ENCODE results near the gene WNK2. TPM values are rescaled to one million over a fixed set of nuclear protein-coding genes. Genes with fewer than 3 reads are reported as not detected.

Gene WNK2
- total RNA-seq, 8 experiments from 2014 or later = 0.77 to 34.3 (median 19.2) TPM

GRCh38 chr9:93149361-93149760 is 34.6 kb upstream of the WNK2 start:
- no peaks in the 10 kb centered on the region for H3K4me1 ChIP-seq (replicated peaks in 1 of 2)
- ATAC-seq (replicated peaks in 6 of 8) = peak in 1 of 8 experiments; percentile 57
- 0 to 100% (median 65%) methylated on average over 1 of the region's 1 CpG; no CpG with 5 or more reads in 2 of the 10 experiments for WGBS, 10 experiments
- in situ Hi-C loops (cut with MboI; ENCODE audit: low pct_unique_long_range_greater_than_20kb in 2 of 9, low sequenced_read_pairs in 9 of 9, unreplicated experiment in 9 of 9) = no loop called here
- no peak overlapping the region for H3K27ac ChIP-seq
- no peak overlapping the region for H3K4me3 ChIP-seq

DNA sequence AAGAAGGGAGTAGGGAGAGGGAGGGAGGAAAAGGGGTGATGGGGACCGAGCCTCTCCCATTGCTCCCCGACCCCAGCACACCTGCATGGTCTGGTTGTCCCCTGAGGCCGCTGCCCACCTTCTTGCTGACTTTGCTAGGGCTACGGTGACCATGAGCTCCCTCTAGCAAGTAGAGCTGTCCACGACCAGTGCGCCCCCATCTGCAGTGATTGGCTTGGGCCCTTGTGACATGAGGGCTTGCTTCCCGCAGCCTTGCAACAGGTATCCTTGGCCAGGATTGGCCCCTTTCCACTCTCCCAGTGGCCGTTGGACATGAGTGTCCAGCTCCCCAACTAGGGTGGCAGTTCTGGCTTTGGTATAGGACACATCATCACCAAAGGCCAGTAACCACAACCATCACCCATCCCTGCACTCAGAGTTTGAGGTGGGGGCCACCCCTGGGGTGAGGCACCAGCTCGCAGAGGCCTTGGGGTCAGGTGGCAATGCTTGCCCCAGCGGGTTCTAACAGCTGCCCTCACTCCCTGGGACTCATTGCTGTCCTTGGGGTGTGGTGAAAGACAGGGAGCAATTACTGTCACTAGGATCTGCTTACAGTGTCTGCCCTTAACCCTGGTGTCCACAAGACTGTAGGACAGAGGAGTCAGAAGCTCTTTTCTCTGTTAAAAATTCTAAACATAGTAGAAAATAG is 32.7 kb upstream of the WNK2 start:
- WGBS, 10 experiments = 51 to 90% (median 70%) methylated on average over 1 to 5 of the region's 10 CpGs; no CpG with 5 or more reads in 3 of the 10 experiments
- H3K27ac ChIP-seq = no peak overlapping the region
- in situ Hi-C loops (cut with MboI; ENCODE audit: low pct_unique_long_range_greater_than_20kb in 2 of 9, low sequenced_read_pairs in 9 of 9, unreplicated experiment in 9 of 9) = loop anchor here in 5 of 9 experiments (10.0 to 25.0 kb wide), 5 partner anchors 154 to 811 kb away; partner anchors contain the start of gene BARX1 (in 1 of the 5)
- H3K4me1 ChIP-seq (replicated peaks in 1 of 2) = no peaks in the 10 kb centered on the region
- no peak overlapping the region for H3K4me3 ChIP-seq
- ATAC-seq (replicated peaks in 6 of 8) = no peak

- Histone ChIP-seq H3K27ac (no peak overlapping the region), H3K4me3 (no peak overlapping the region), H3K4me1 (replicated peaks in 1 of 2) (no peaks in the 10 kb centered on the region)
- 43 to 100% (median 76%) methylated on average over 3 to 9 of the region's 14 CpGs; no CpG with 5 or more reads in 2 of the 10 experiments for whole genome bisulfite sequencing, 10 experiments
- in situ Hi-C loops (cut with MboI; ENCODE audit: low pct_unique_long_range_greater_than_20kb in 2 of 9, low sequenced_read_pairs in 9 of 9, unreplicated experiment in 9 of 9) = loop anchor here in 5 of 9 experiments (10.0 to 25.0 kb wide), 5 partner anchors 150 to 808 kb away; partner anchors contain the start of gene BARX1 (in 1 of the 5)
- peak; percentile 48 to 78 (median 64) for ATAC-seq (replicated peaks in 6 of 8)
Measured at GRCh38 chr9:93154293-93154903, 29.5 kb upstream of the WNK2 start.

DNA sequence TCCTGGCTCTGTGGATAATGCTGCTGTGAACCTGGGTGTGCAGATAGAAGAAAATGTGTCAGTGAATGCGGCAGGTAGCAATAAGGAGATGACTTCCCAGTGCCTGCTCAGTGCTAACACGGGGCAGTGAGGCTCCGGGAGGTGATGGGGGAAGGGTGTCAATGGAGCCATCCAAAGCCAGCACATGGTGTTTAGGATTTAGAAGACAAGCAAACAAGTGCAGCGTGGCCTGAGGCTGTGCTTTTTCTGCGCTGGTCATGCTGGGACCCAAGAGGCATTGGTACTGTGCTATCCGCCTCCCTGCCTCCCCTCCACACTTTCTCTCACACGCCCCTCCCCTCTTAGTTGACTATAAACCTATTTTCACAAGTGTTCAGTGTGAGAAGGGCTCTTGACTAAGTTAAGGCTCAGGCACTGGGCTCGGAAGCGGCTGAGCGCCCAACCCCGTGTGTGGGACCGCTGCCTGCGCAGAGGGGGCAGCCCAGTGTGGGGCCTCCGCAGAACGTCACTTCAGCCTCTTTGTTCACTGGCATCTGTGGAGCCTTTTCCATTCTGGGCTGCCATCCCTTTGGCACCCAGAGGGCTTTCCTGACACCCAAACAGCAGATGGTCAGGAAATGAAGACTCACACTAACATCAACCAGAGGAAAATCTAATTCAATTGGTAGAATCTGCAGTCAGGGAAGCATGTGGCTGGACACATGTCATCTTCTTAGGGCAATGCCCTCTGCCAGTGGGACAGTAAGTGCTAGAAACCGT is 28.0 kb upstream of the WNK2 start:
- no peak overlapping the region for H3K4me3 ChIP-seq
- in situ Hi-C loops (cut with MboI; ENCODE audit: low pct_unique_long_range_greater_than_20kb in 2 of 9, low sequenced_read_pairs in 9 of 9, unreplicated experiment in 9 of 9) = loop anchor here in 5 of 9 experiments (10.0 to 25.0 kb wide), 5 partner anchors 149 to 806 kb away; partner anchors contain the start of gene BARX1 (in 1 of the 5)
- ATAC-seq (replicated peaks in 6 of 8) = no peak
- H3K27ac ChIP-seq = no peak overlapping the region
- WGBS, 10 experiments = 33 to 97% (median 83%) methylated on average over 1 to 9 of the region's 16 CpGs; no CpG with 5 or more reads in 2 of the 10 experiments
- H3K4me1 ChIP-seq (replicated peaks in 1 of 2) = peaks cover 0 to 6% of the 10 kb centered on the region in 2 donors

DNA sequence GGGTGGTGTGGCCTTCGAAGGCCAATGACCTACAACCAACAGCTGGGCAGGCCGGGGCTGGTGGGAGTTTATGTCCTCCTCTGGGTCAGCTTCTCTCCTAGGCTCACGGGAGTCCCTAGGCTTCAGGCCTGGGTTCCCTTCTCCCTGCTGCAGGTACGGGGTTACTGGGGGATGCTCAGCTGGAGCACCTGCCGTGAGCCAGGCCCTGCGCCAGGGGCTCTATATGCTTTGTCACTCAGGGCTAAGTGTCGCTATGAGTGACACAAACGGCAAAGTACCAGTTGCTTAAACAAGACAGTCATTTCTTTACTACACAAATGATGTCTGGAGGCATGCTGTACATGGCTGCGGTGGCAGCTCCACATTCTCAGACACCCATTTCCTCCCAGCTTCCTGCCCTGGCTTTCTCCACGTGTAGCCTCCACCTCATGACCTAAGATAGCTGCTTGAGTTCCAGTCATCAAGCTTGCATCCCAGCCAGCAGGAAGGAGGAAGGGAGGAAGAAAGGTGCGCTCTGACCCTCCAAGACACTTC is 27.4 kb upstream of the WNK2 start:
- in situ Hi-C loops (cut with MboI; ENCODE audit: low pct_unique_long_range_greater_than_20kb in 2 of 9, low sequenced_read_pairs in 9 of 9, unreplicated experiment in 9 of 9) = loop anchor here in 5 of 9 experiments (10.0 to 25.0 kb wide), 5 partner anchors 148 to 806 kb away; partner anchors contain the start of gene BARX1 (in 1 of the 5)
- no peak overlapping the region for H3K27ac ChIP-seq
- H3K4me1 ChIP-seq (replicated peaks in 1 of 2) = peaks cover 0 to 6% of the 10 kb centered on the region in 2 donors
- 65 to 100% (median 87%) methylated on average over 1 to 7 of the region's 11 CpGs; no CpG with 5 or more reads in 1 of the 10 experiments for WGBS, 10 experiments
- H3K4me3 ChIP-seq = no peak overlapping the region
- ATAC-seq (replicated peaks in 6 of 8) = no peak

GRCh38 chr9:93159601-93160471 is 24.1 kb upstream of the WNK2 start:
- peaks cover 4 to 17% of the 10 kb centered on the region in 2 donors for H3K4me1 ChIP-seq (replicated peaks in 1 of 2)
- in situ Hi-C loops (cut with MboI; ENCODE audit: low pct_unique_long_range_greater_than_20kb in 2 of 9, low sequenced_read_pairs in 9 of 9, unreplicated experiment in 9 of 9) = loop anchor here in 7 of 9 experiments (10.0 to 25.0 kb wide), 5 partner anchors 145 to 802 kb away; partner anchors contain the start of gene BARX1 (in 1 of the 7)
- no peak overlapping the region for H3K27ac ChIP-seq
- no peak overlapping the region for H3K4me3 ChIP-seq
- 0 to 82% (median 23%) methylated on average over 1 to 6 of the region's 19 CpGs for whole genome bisulfite sequencing, 10 experiments
- peak; percentile 98 to 100 (median 99) for ATAC-seq (replicated peaks in 6 of 8)

DNA sequence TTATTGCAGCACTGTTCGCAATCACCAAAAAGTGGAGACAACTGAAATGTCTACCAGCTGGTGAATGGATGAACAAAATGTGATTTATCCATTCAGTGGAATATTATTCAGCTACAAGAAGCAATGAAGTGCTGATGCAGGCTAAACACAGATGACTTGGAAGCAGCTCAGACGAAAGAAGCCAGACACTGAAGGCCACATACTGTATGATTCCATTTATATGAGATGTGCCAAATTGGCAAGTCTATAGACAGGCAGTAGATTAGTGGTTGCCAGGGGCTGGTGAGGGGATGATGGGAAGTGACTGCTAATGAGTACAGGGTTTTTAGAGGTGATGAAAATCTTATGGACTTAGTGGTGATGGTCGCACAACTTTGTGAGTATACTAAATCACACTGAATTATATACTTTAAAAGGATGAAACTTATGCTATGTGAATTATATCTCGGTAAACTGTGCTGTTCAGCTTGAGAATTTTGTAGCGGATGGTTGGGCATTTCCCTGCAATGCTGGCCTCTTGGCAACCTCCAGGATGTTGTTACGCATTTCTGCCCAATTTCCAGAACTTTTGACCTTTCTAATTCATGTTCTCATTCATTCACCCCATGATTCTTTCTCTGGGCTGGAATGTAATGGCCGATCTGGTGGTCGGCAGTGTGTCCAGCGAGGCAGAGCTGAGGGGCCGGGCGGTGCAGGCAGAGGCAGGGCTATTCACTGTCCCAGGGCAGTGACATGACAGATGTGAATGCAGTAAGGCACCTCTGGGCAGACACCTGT is 22.0 kb upstream of the WNK2 start:
- Histone ChIP-seq H3K4me1 (replicated peaks in 1 of 2) (peaks cover 4 to 17% of the 10 kb centered on the region in 2 donors), H3K27ac (no peak overlapping the region), H3K4me3 (no peak overlapping the region)
- 9 to 80% (median 43%) methylated on average over 1 to 9 of the region's 11 CpGs for WGBS, 10 experiments
- in situ Hi-C loops (cut with MboI; ENCODE audit: low pct_unique_long_range_greater_than_20kb in 2 of 9, low sequenced_read_pairs in 9 of 9, unreplicated experiment in 9 of 9) = loop anchor here in 6 of 9 experiments (10.0 to 25.0 kb wide), 5 partner anchors 143 to 800 kb away; partner anchors contain the start of gene BARX1 (in 1 of the 6)
- ATAC-seq (replicated peaks in 6 of 8) = peak in 1 of 8 experiments; percentile 30

GRCh38 chr9:93164085-93164484 is 19.9 kb upstream of the WNK2 start:
- Histone ChIP-seq H3K4me1 (replicated peaks in 1 of 2) (peaks cover 13 to 24% of the 10 kb centered on the region in 2 donors), H3K27ac (no peak overlapping the region), H3K4me3 (no peak overlapping the region)
- WGBS, 10 experiments = 70 to 86% (median 72%) methylated on average over 3 to 9 of the region's 13 CpGs; no CpG with 5 or more reads in 7 of the 10 experiments
- in situ Hi-C loops (cut with MboI; ENCODE audit: low pct_unique_long_range_greater_than_20kb in 2 of 9, low sequenced_read_pairs in 9 of 9, unreplicated experiment in 9 of 9) = loop anchor here in 6 of 9 experiments (10.0 to 25.0 kb wide), 5 partner anchors 141 to 798 kb away; partner anchors contain the start of gene BARX1 (in 1 of the 6)
- ATAC-seq (replicated peaks in 6 of 8) = no peak

GRCh38 chr9:93166699-93167098 is 17.2 kb upstream of the WNK2 start:
- Histone ChIP-seq H3K4me3 (no peak overlapping the region), H3K4me1 (replicated peaks in 1 of 2) (peaks cover 13 to 18% of the 10 kb centered on the region in 2 donors), H3K27ac (no peak overlapping the region)
- ATAC-seq (replicated peaks in 6 of 8) = no peak
- WGBS, 10 experiments = 0 to 87% (median 67%) methylated on average over 2 to 6 of the region's 7 CpGs; no CpG with 5 or more reads in 3 of the 10 experiments
- in situ Hi-C loops (cut with MboI; ENCODE audit: low pct_unique_long_range_greater_than_20kb in 2 of 9, low sequenced_read_pairs in 9 of 9, unreplicated experiment in 9 of 9) = loop anchor here in 6 of 9 experiments (10.0 to 25.0 kb wide), 5 partner anchors 138 to 796 kb away; partner anchors contain the start of gene BARX1 (in 1 of the 6)

GRCh38 chr9:93167185-93167584 is 16.8 kb upstream of the WNK2 start:
- ATAC-seq (replicated peaks in 6 of 8) = no peak
- Histone ChIP-seq H3K4me3 (no peak overlapping the region), H3K27ac (no peak overlapping the region), H3K4me1 (replicated peaks in 1 of 2) (peaks cover 11 to 14% of the 10 kb centered on the region in 2 donors)
- in situ Hi-C loops (cut with MboI; ENCODE audit: low pct_unique_long_range_greater_than_20kb in 2 of 9, low sequenced_read_pairs in 9 of 9, unreplicated experiment in 9 of 9) = loop anchor here in 6 of 9 experiments (10.0 to 25.0 kb wide), 5 partner anchors 138 to 795 kb away; partner anchors contain the start of gene BARX1 (in 1 of the 6)
- 63 to 100% (median 90%) methylated on average over 1 to 6 of the region's 6 CpGs; no CpG with 5 or more reads in 3 of the 10 experiments for WGBS, 10 experiments

- WGBS, 10 experiments = 0 to 88% (median 69%) methylated on average over 1 to 4 of the region's 4 CpGs; no CpG with 5 or more reads in 1 of the 10 experiments
- ATAC-seq (replicated peaks in 6 of 8) = no peak
- in situ Hi-C loops (cut with MboI; ENCODE audit: low pct_unique_long_range_greater_than_20kb in 2 of 9, low sequenced_read_pairs in 9 of 9, unreplicated experiment in 9 of 9) = loop anchor here in 6 of 9 experiments (10.0 to 25.0 kb wide), 5 partner anchors 137 to 794 kb away; partner anchors contain the start of gene BARX1 (in 1 of the 6)
- Histone ChIP-seq H3K4me1 (replicated peaks in 1 of 2) (peaks cover 12 to 13% of the 10 kb centered on the region in 2 donors), H3K4me3 (no peak overlapping the region), H3K27ac (no peak overlapping the region)
Measured at GRCh38 chr9:93167838-93168237, 16.1 kb upstream of the WNK2 start.
